Uterus (tissue), 2 donors: Measurements from ENCODE around the gene UQCRQ.

Source experiments
- CTCF ChIP-seq, 4 experiments: fragments of 200-600 bp in 2 of 4; fragments of 450-650 bp in 2 of 4; sonication (generic) in 2 of 4; IDR thresholded peaks; one replicate each; pipeline ENCODE4 v1.5.1; 2016 to 2019; ENCODE audit warnings: antibody characterized with exemption in 4 of 4, mild to moderate bottlenecking in 2 of 4, moderate library complexity in 1 of 4
- POLR2A ChIP-seq, 2 donors: fragments of 450-650 bp; IDR thresholded peaks; one replicate each; pipeline ENCODE4 v1.6.1; 2016; ENCODE audit warnings: antibody characterized with exemption in 2 of 2, mild to moderate bottlenecking in 1 of 2, moderate library complexity in 1 of 2

DNA sequence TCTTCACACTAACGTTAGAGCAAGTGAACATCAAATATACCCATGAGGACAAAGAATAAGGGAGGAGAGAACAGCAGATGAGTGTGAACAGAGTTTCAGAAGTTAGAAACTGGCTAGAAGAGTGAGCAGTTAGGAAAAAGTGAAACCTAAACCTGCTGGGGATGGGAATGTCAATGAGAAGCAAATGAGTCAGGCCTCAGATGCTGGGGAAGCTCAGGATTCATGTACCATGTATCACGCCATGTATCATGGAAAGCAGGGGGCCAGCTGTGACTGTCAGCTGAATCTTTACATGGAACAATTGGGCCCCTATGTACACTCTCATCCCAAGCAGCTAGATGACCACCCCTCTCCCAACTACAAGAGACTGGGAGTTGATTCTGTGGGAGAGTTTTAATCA, 16.4 kb upstream of the UQCRQ start:
- TF ChIP-seq CTCF (IDR thresholded peaks at IDR 0.05) (no peak), POLR2A (IDR thresholded peaks at IDR 0.05) (no peak)
